Uterus (tissue), 2 donors: Measurements from ENCODE around the gene SYT13.

Source experiments
- POLR2A ChIP-seq, 2 donors: fragments of 450-650 bp; IDR thresholded peaks; one replicate each; pipeline ENCODE4 v1.6.1; 2016; ENCODE audit warnings: antibody characterized with exemption in 2 of 2, mild to moderate bottlenecking in 1 of 2, moderate library complexity in 1 of 2
- TF ChIP-seq, protein P1 (sequence below), 4 experiments: fragments of 200-600 bp in 2 of 4; fragments of 450-650 bp in 2 of 4; sonication (generic) in 2 of 4; IDR thresholded peaks; one replicate each; pipeline ENCODE4 v1.5.1; 2016 to 2019; ENCODE audit warnings: antibody characterized with exemption in 4 of 4, mild to moderate bottlenecking in 2 of 4, moderate library complexity in 1 of 4

DNA sequence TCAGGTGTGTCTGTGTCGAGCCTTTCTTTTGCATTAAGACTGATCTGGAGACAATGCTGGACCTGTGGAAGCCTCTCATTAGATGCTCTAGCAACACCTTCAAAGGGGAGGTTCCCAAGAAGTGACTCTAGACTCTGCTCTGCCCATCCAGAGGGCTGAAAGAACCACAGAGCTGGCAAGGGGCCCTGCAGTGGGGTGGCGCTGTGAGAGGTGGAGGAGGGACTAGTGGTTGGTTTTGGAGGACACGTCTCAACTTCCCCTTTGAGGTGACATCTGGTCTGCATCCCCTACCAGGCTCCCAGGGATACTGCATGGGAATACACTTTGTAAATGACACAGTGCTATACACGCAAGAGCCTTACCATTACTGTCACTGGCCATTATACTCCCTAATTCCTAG is 34.2 kb upstream of the SYT13 start:
- TF ChIP-seq, protein P1, sequence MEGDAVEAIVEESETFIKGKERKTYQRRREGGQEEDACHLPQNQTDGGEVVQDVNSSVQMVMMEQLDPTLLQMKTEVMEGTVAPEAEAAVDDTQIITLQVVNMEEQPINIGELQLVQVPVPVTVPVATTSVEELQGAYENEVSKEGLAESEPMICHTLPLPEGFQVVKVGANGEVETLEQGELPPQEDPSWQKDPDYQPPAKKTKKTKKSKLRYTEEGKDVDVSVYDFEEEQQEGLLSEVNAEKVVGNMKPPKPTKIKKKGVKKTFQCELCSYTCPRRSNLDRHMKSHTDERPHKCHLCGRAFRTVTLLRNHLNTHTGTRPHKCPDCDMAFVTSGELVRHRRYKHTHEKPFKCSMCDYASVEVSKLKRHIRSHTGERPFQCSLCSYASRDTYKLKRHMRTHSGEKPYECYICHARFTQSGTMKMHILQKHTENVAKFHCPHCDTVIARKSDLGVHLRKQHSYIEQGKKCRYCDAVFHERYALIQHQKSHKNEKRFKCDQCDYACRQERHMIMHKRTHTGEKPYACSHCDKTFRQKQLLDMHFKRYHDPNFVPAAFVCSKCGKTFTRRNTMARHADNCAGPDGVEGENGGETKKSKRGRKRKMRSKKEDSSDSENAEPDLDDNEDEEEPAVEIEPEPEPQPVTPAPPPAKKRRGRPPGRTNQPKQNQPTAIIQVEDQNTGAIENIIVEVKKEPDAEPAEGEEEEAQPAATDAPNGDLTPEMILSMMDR (IDR thresholded peaks at IDR 0.05), result no peak
- TF ChIP-seq POLR2A (IDR thresholded peaks at IDR 0.05), result no peak
